Skin of body (tissue), 2 donors: ENCODE results near the gene NKPD1. TPM values are rescaled to one million over a fixed set of nuclear protein-coding genes. Genes with fewer than 3 reads are reported as not detected.
"Not testable (repeated sequence)": the region's sequence is repeated elsewhere in the genome, so short reads cannot be mapped to it uniquely, and the experiment has no call there.

Experiments
- DNase-seq: peaks from one replicate; lab custom pipeline; 2025; lab: John Stamatoyannopoulos, UW
- total RNA-seq: library from RNA; depleted of rRNA; stranded (reverse); fragments of >200 nt; gene quantifications from one replicate; pipeline ENCODE4 v1.2.3, GENCODE V29; 2014

The NKPD1 gene
- total RNA-seq, 1 donor from 2014 or later, result 4.2 TPM

DNA sequence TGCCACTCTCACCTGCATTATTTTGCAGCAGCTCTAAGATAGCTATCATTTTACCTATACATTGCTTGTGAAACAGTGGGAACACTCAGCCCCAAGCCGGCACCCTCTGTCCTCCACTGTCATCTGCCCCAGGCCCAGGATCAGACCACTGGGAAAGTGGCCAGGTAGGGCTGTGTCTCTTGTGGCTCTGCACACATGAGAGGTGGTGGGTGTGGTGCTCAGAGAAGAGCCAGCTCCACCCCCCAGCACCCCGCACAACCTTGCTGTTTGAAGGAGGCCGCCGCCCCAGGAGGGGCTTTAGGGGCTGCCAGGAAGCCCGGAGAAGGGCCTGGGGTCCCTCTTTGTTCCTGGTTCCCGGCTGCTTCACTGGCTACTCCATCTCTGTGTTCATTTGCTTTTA, 41.2 kb downstream of the NKPD1 start:
- DNase-seq, result no peak

DNA sequence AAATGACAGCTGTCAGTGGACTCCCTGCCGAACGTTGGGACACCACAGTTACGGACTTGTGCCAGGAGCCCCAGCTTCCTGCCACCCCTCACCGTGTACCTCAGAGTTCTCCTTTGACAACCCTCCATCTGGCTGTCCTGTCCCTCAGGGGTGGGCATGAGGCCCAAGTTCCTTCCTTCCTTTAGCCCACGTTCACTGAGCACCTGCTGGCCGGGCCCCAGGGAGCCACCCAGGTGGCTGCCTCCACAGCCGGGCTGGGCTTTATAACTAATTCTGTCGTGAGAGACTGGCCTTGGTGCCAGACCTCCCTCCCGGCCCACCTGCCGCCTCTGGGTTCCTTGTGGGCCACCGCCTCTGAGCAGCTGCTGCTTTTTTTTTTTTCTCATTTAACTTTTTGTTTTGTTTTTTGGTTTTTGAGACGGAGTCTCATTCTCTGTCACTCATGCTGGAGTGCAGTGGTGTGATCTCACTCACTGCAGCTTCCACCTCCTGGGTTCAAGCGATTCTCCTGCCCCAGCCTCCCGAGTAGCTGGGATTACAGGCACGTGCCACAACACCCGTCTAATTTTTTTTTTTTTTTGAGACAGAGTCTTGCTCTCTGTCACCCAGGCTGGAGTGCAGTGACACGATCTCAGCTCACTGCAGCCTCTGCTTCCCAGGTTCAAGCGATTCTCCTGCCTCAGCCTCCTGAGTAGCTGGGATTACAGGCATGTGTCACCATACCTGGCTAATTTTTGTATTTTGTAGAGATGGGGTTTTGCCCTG, 42.0 kb downstream of the NKPD1 start:
- not testable (repeated sequence) for DNase-seq

DNA sequence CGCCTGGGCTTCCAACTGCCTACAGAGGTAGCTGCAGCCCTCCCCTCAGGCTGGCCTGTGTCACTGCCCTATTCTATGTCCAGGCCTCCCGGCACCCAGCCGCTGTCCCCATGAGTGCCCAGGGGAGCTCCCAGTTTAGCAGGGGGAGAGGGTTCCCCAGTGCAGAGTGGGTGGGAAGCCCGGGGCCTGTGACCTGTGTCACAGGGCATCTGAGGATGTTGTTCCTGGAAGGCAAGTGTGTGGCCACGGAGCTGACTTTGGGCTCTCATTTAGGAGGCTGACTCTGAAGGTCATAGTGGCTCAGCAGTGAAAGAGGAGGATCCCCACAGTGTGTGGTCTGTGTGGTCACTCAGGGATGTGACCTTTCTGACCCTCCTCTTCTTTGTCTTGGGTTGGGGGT, 42.7 kb downstream of the NKPD1 start:
- DNase-seq, result no peak

DNA sequence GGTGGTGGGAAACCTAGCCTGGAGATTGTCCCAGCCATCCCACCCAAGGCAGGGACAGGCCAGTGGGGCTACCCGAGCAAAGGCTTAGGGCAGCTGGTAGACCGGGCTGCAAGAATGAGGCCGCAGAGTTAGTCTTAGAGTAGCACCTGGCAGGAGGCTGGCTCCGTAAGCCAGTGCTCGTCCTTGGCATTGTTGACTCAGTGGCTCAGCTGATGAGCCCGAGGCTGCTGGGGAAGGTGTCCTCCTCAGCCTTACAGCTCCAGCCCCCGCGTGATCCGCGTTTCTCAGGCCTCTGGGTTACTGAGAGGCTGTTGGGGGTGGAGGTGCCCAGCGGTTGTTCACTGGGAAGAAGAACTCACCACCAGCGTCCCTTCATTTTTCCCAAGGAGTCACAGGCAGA, 43.1 kb downstream of the NKPD1 start:
- DNase-seq, result no peak

DNA sequence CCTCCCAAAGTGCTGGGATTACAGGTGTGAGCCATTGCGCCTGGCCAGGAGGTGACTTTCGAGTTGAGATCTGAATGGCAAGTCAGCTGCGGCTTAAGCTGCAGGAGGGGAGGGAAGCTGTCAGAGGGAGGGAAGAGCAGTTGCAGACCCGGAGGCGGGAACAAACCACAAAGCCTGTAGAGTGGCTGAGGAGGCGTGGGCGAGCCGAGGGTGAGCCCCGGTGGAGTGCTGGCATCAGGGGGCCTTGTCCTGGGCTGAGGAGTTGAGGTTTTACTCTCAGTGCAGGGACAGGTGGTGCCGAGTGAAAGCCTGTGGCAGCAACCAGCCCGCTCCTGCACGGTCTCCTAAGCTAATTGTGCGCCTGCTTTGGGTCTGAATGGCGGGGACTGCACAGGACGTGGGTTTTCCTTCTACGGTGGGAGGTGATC, 43.6 kb downstream of the NKPD1 start:
- no peak for DNase-seq

DNA sequence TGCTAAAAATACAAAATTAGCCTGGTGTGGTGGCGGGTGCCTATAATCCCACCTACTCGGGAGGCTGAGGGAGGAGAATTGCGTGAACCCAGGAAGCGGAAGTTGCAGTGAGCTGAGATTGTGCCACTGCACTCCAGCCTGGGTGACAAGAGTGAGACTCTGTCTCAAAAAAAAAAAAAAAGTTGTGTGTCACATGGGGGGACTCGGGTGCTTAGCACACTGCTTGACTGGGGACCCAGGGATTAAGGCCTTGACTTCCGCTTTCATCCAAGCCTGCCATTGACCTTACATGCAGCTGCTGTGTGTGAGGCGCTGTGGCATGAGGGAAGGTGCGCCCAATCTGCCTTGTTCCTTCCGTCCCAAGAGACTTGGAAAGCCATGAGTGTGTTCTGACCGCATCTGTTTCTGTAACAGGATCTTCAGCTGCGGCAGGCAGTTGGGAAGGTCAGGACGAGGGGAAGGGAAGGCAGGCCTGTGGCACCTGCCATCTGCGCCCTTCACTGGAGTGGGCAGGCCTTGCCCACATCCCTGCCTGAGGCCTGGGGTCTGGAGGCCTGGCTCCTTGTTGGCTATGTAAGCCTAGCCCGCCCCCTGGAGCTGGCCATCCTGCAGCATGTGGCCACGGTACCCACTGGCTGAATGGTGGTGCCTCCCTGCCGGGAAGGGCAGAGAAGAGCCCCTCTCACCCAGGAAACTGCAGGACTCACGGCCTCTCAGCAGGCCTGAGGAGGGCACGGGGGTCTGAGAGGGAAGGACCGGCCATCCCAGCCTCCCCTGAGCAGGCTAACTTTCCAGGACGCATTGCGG, 44.8 kb downstream of the NKPD1 start:
- DNase-seq, result no peak

DNA sequence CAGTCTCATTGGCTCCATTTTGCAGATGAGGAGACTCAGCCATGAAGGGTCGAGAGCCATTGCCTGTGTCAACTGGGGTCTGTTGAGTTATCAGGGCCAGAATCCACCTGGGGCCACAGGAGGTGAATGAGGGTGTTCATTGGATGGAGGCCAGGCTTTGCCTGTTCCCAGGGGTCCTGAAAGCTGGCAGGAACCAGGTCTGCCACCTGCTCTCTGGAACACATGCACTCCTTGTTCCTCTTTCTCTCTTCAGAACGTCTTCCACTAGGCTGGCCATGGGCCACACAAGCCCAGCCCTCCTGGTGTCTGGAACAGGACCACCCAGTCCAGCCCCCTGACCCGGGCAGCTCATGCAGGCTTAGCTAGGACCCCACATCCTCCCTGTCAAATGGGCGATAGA, 46.7 kb downstream of the NKPD1 start:
- DNase-seq, result no peak

DNA sequence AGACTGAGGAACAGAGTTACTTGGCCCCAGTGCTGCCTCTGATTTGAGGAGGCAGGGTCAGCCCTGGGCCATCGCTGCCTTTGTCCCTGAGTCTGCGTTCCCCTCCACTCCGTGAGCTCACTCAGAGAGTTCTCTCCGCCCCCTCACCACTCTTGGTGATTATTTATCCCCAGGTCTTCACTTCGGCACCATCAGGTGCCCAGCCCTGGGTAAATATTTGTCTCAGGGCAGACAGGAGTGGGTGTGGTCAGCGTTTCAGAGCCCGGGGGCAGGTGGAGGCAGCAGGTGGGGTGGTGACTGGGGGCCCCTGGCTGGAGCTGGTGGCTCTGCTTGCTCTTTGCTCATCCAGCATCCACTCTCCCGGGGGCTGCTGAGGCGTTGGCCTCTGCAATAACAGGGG, 47.2 kb downstream of the NKPD1 start:
- DNase-seq, result no peak

DNA sequence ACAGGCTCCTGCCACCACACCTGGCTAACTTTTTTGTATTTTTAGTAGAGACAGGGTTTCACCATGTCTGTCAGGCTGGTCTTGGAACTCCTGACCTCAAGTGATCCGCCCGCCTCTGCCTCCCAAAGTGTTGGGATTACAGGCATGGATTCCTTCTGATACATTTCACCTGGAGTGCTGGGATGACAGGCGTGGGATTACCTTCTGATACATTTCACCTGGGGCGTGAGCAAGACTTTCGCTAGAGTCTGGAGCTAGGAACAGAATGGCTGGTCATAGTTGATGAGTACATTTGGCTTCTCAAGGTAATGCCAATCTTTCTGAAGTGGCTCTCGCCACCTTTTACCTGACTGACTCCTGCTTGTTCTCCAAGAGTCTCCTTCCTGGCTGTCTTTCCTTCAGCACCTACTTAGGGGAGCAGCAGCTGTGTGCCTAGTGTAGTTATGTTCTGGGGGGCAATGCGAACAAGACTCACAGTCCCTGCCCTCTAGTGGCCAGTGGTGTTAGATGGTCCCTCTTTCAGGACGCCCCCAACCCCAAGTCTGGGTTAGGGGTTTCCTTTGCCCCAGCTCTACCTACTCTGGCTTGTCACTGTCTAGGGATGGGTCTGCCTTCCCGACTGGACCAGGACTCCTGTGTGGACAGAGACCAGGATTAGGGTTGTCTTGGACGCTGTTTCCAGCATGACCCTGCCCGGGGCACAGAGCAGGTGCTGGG, 48.5 kb downstream of the NKPD1 start:
- no peak for DNase-seq

Other genes with a start within 250 kb of the NKPD1 start
- 44.6 TPM for gene APOC1, start 246.4 kb downstream of the NKPD1 start, total RNA-seq
- gene APOC4, start 218.7 kb downstream of the NKPD1 start, total RNA-seq, result not detected
- gene APOC2, start 214.9 kb downstream of the NKPD1 start, total RNA-seq, result 0.69 TPM
- 36.7 TPM for gene CLPTM1, start 205.6 kb downstream of the NKPD1 start, total RNA-seq
- 7.1 TPM for gene RELB, start 159.5 kb downstream of the NKPD1 start, total RNA-seq
- gene CLASRP, start 121.9 kb downstream of the NKPD1 start, total RNA-seq, result 20.3 TPM
- gene ZNF296, start 84.5 kb downstream of the NKPD1 start, total RNA-seq, result 0.39 TPM
- gene GEMIN7, start 81.7 kb downstream of the NKPD1 start, total RNA-seq, result 10.0 TPM
- gene PPP1R37, start 67.8 kb downstream of the NKPD1 start, total RNA-seq, result 15.7 TPM
- 13.3 TPM for gene TRAPPC6A, start 17.3 kb upstream of the NKPD1 start, total RNA-seq
- 3.1 TPM for gene BLOC1S3, start 17.8 kb upstream of the NKPD1 start, total RNA-seq
- 0.89 TPM for gene EXOC3L2, start 84.4 kb upstream of the NKPD1 start, total RNA-seq
- gene MARK4, start 90.3 kb upstream of the NKPD1 start, total RNA-seq, result 23.6 TPM
- 426 TPM for gene CKM, start 161.9 kb upstream of the NKPD1 start, total RNA-seq
- 26.0 TPM for gene KLC3, start 179.8 kb upstream of the NKPD1 start, total RNA-seq
- gene ERCC2, start 209.6 kb upstream of the NKPD1 start, total RNA-seq, result 5.7 TPM
- gene PPP1R13L, start 244.1 kb upstream of the NKPD1 start, total RNA-seq, result 29.0 TPM
- gene POLR1G, start 245.7 kb upstream of the NKPD1 start, total RNA-seq, result 2.7 TPM